DLD1 (cell line): Measurements from ENCODE around the gene CACNA1G.

Experiments
- in situ Hi-C: cut with HindIII; loops from 2 replicates; pipeline ENCODE4 v1.10.0; 2017; ENCODE audit warnings: low sequenced_read_pairs

CACNA1G gene

GRCh38 chr17:50630524-50631194, 70.1 kb downstream of the CACNA1G start:
- in situ Hi-C loops = no loop called here

GRCh38 chr17:50631195-50631907, 70.8 kb downstream of the CACNA1G start:
- in situ Hi-C loops = no loop called here

- in situ Hi-C loops = no loop called here
These were observed 71.5 kb downstream of the CACNA1G start for GRCh38 chr17:50631908-50632571.

- in situ Hi-C loops = no loop called here
These were observed 72.1 kb downstream of the CACNA1G start for GRCh38 chr17:50632637-50633036.

GRCh38 chr17:50633683-50634082, 73.2 kb downstream of the CACNA1G start:
- in situ Hi-C loops = no loop called here

- in situ Hi-C loops = no loop called here
These were observed 73.9 kb downstream of the CACNA1G start, which contains the start of gene ABCC3 for GRCh38 chr17:50634224-50634914. Gene ABCC3 (plus strand): TSS chr17:50634881. CDS start chr17:50634937, 56 bp downstream.

- in situ Hi-C loops = loop anchor here (5.0 kb wide), 1 partner anchor 57 kb away; no protein-coding TSS in a partner anchor
These were observed 74.6 kb downstream of the CACNA1G start for GRCh38 chr17:50634915-50635731.

GRCh38 chr17:50635732-50635981, 75.1 kb downstream of the CACNA1G start:
- in situ Hi-C loops = loop anchor here (5.0 kb wide), 1 partner anchor 57 kb away; no protein-coding TSS in a partner anchor

- in situ Hi-C loops = loop anchor here (5.0 kb wide), 1 partner anchor 56 kb away; no protein-coding TSS in a partner anchor
These were observed 75.7 kb downstream of the CACNA1G start for GRCh38 chr17:50635982-50636803.

- in situ Hi-C loops = loop anchor here (5.0 kb wide), 1 partner anchor 56 kb away; no protein-coding TSS in a partner anchor
These were observed 76.3 kb downstream of the CACNA1G start for GRCh38 chr17:50636804-50637195.

GRCh38 chr17:50637829-50638605, 77.5 kb downstream of the CACNA1G start:
- in situ Hi-C loops = loop anchor here (5.0 kb wide), 1 partner anchor 54 kb away; no protein-coding TSS in a partner anchor

- in situ Hi-C loops = loop anchor here (5.0 kb wide), 1 partner anchor 54 kb away; no protein-coding TSS in a partner anchor
These were observed 78.1 kb downstream of the CACNA1G start for GRCh38 chr17:50638606-50638965.

- in situ Hi-C loops = loop anchor here (5.0 kb wide), 1 partner anchor 53 kb away; no protein-coding TSS in a partner anchor
These were observed 78.6 kb downstream of the CACNA1G start for GRCh38 chr17:50638966-50639713.

- in situ Hi-C loops = no loop called here
These were observed 80.3 kb downstream of the CACNA1G start for GRCh38 chr17:50640686-50641351.

GRCh38 chr17:50641357-50641756, 80.8 kb downstream of the CACNA1G start:
- in situ Hi-C loops = no loop called here

GRCh38 chr17:50642071-50642721, 81.7 kb downstream of the CACNA1G start:
- in situ Hi-C loops = no loop called here
